Measurements from ENCODE around the gene OPRD1.

DNA sequence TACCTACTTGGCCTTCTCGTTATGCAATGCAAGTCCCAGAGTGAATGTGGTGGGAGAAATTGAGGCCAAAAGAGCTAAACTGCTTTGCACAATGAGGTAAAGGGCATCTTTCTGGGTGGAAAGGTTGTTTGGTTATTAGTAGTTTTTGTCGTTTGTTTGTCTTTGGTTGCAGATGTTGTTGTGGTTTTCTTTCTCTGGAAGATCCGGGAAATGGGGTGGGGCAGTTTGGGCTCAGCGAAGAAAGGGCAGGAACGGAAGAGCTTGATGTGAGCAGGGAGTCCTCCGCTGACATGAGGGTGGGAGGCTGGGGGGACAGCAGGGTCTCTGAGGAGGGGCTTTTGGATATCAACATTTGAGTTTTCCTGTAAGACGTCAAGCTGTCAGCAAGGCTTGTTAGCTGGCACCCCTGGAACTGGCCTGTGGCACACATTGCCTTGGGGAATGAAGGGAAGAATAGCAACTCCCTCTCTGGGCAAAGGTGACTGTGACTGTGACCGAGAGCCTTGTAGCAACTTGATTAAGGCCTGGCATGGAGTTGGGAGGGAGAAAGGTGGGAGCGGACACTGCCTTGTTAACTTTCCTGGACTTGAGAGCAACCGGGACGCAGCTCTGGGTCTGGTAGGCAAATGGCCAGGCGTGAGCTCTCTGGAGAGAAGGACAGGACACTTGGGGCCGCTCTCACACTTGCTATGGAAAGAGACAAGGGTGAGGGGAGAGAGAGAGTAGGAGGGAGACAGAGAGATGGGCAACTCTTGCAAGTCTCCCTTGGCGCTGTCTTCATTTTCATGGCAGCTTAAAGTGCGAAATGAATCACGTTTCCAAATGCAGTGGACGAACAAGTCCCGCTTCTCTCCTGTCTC, 15.4 kb upstream of the OPRD1 start:
- TF ChIP-seq CTCF (IDR thresholded peaks at IDR 0.05) (no peak), EP300 (IDR thresholded peaks at IDR 0.05) (no peak)
